ENCODE data around the gene PNMA5. TPM values are rescaled to one million over a fixed set of nuclear protein-coding genes. Genes with fewer than 3 reads are reported as not detected.

PNMA5 gene
- total RNA-seq, 2 experiments from 2014 or later = 0.20 TPM; not detected in 1

GRCh38 chrX:152968193-152968592, 25.7 kb downstream of the PNMA5 start:
- ChIA-PET CTCF (no interaction called here), POLR2A (no interaction called here)
- H3K9me3 ChIP-seq (ENCODE audit: control insufficient read depth in 1 of 2, insufficient read depth in 1 of 2, low read length in 2 of 2) = no peaks in the 10 kb centered on the region
- Mint-ChIP-seq H3K36me3 (ENCODE audit: low read depth) (peaks cover 13% of the 10 kb centered on the region), H3K4me3 (no peak overlapping the region), H3K27ac (no peak overlapping the region), H3K27me3 (no peaks in the 10 kb centered on the region), H3K4me1 (ENCODE audit: low read depth) (no peaks in the 10 kb centered on the region), H3K9me3 (no peaks in the 10 kb centered on the region)
- no peak for TF ChIP-seq CTCF (IDR thresholded peaks at IDR 0.05)
- no peak for ATAC-seq (ENCODE audit: poor library complexity)
- H3K27me3 ChIP-seq (ENCODE audit: control insufficient read depth in 1 of 2, insufficient read depth in 2 of 2, low read length in 2 of 2) = no peaks in the 10 kb centered on the region
- H3K4me3 ChIP-seq (ENCODE audit: low read length) = no peak overlapping the region
- no peak for DNase-seq
- no peaks in the 10 kb centered on the region for H3K4me1 ChIP-seq (ENCODE audit: insufficient read depth, low read length)
- intact Hi-C loops (cut with DNase I, micrococcal nuclease) = no loop called here
- no peaks in the 10 kb centered on the region for H3K36me3 ChIP-seq (ENCODE audit: insufficient read depth, low read length)
- H3K27ac ChIP-seq (ENCODE audit: low read depth in 1 of 2, low read length in 2 of 2) = no peak overlapping the region

GRCh38 chrX:152960115-152960514, 33.8 kb downstream of the PNMA5 start:
- no peak for TF ChIP-seq CTCF (IDR thresholded peaks at IDR 0.05)

GRCh38 chrX:152959626-152960025, 34.3 kb downstream of the PNMA5 start:
- intact Hi-C loops (cut with DNase I, micrococcal nuclease) = loop anchor here (1.0 to 10.0 kb wide), 8 partner anchors 74 to 988 kb away; partner anchors contain the start of genes HAUS7 (in 1 of the 2) and RENBP (in 1 of the 2)
- CTCF ChIA-PET = interaction anchor here (1.1 to 1.9 kb wide), 3 partner anchors 18 to 749 kb away, joined by 3 to 6 read pairs (median 3); no protein-coding TSS in a partner anchor
- no peaks in the 10 kb centered on the region for H3K9me3 Mint-ChIP-seq
- H3K27me3 Mint-ChIP-seq = no peaks in the 10 kb centered on the region
- H3K27ac ChIP-seq (ENCODE audit: low read depth in 1 of 2, low read length in 2 of 2) = no peak overlapping the region
- no peaks in the 10 kb centered on the region for H3K36me3 ChIP-seq (ENCODE audit: insufficient read depth, low read length)
- DNase-seq = no peak
- H3K27ac Mint-ChIP-seq = no peak overlapping the region
- no peaks in the 10 kb centered on the region for H3K36me3 Mint-ChIP-seq (ENCODE audit: low read depth)
- POLR2A ChIA-PET = no interaction called here
- no peak overlapping the region for H3K4me3 ChIP-seq (ENCODE audit: low read length)
- peaks cover 6% of the 10 kb centered on the region for H3K4me1 Mint-ChIP-seq (ENCODE audit: low read depth)
- peaks cover 13% of the 10 kb centered on the region for H3K4me1 ChIP-seq (ENCODE audit: insufficient read depth, low read length)
- no peak for ATAC-seq (ENCODE audit: poor library complexity)
- no peak overlapping the region for H3K4me3 Mint-ChIP-seq
- TF ChIP-seq CTCF (IDR thresholded peaks at IDR 0.05) = no peak
- H3K9me3 ChIP-seq (ENCODE audit: control insufficient read depth in 1 of 2, insufficient read depth in 1 of 2, low read length in 2 of 2) = no peaks in the 10 kb centered on the region
- no peaks in the 10 kb centered on the region for H3K27me3 ChIP-seq (ENCODE audit: control insufficient read depth in 1 of 2, insufficient read depth in 2 of 2, low read length in 2 of 2)

More at GRCh38 chrX:152960115-152960514, 33.8 kb downstream of the PNMA5 start:
- no peaks in the 10 kb centered on the region for H3K27me3 ChIP-seq (ENCODE audit: control insufficient read depth in 1 of 2, insufficient read depth in 2 of 2, low read length in 2 of 2)
- H3K9me3 ChIP-seq (ENCODE audit: control insufficient read depth in 1 of 2, insufficient read depth in 1 of 2, low read length in 2 of 2) = no peaks in the 10 kb centered on the region
- ChIA-PET CTCF (interaction anchor here (1.9 kb wide), 1 partner anchor 19 kb away, joined by 6 read pairs; no protein-coding TSS in a partner anchor), POLR2A (no interaction called here)
- ATAC-seq (ENCODE audit: poor library complexity) (no peak), DNase-seq (no peak)
- H3K27me3 Mint-ChIP-seq = no peaks in the 10 kb centered on the region
- H3K4me3 ChIP-seq (ENCODE audit: low read length) = no peak overlapping the region
- intact Hi-C loops (cut with DNase I, micrococcal nuclease) = no loop called here
- H3K9me3 Mint-ChIP-seq = no peaks in the 10 kb centered on the region
- H3K4me1 ChIP-seq (ENCODE audit: insufficient read depth, low read length) = peaks cover 13% of the 10 kb centered on the region
- H3K36me3 Mint-ChIP-seq (ENCODE audit: low read depth) = no peaks in the 10 kb centered on the region
- H3K27ac ChIP-seq (ENCODE audit: low read depth in 1 of 2, low read length in 2 of 2) = no peak overlapping the region
- H3K4me3 Mint-ChIP-seq = no peak overlapping the region
- H3K36me3 ChIP-seq (ENCODE audit: insufficient read depth, low read length) = no peaks in the 10 kb centered on the region
- peaks cover 6% of the 10 kb centered on the region for H3K4me1 Mint-ChIP-seq (ENCODE audit: low read depth)
- no peak overlapping the region for H3K27ac Mint-ChIP-seq
